ENCODE data around the gene SLC9B1. TPM values are rescaled to one million over a fixed set of nuclear protein-coding genes. Genes with fewer than 3 reads are reported as not detected.

The SLC9B1 gene
- total and polyA plus RNA-seq, 2 experiments from 2014 or later = 0.51 TPM; not detected in 1

DNA sequence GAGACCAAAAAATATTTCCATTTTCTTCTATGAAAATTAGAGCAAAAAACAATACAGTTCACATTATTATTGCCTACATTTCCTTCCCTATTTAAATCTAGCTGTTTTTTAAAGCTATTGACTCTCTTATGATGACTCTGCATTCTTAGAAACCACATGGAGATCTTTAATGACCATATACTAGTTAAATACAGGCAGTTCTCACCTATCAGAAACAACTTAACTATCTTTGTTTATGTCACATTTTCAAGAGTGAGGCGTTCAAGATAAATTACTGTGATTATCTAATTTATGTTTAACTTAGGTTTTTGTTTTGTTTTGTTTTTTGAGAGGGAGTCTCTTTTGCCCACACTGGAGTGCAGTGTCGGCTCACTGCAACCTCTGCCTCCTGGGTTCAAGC is 147.7 kb downstream of the SLC9B1 start:
- Histone ChIP-seq H3K27ac (no peak overlapping the region), H3K9me2 (ENCODE audit: insufficient read depth) (no peaks in the 10 kb centered on the region; the same call in 1 of the 2 replicates), H2AFZ (no peak overlapping the region), H3K36me3 (ENCODE audit: low read depth) (0 out of 2 replicates have a peak, but pooled peaks cover 3% of the 10 kb centered on the region), H3K9me3 (ENCODE audit: low read depth) (no peaks in the 10 kb centered on the region), H3K9ac (no peak overlapping the region), H3K4me2 (ENCODE audit: unreplicated experiment) (no peak overlapping the region), H4K20me1 (ENCODE audit: insufficient read depth) (no peaks in the 10 kb centered on the region; the same call in 1 of the 2 replicates), H3K27me3 (replicated peaks; ENCODE audit: insufficient read depth) (no peaks in the 10 kb centered on the region), H3K79me2 (ENCODE audit: insufficient read depth) (peaks cover 87% of the 10 kb centered on the region), H3K4me3 (no peak overlapping the region), H3F3A (ENCODE audit: insufficient read depth) (0 out of 2 replicates have a peak, but pooled peaks cover 13% of the 10 kb centered on the region), H3K4me1 (ENCODE audit: insufficient read depth) (peaks cover 17% of the 10 kb centered on the region)
- in situ Hi-C loops (cut with MboI) = no loop called here
- DNase-seq = no peak
- TF ChIP-seq EZH2 (IDR thresholded peaks at IDR 0.05; ENCODE audit: insufficient read depth, poor library complexity, severe bottlenecking) (no peak), EZH2phosphoT487 (IDR thresholded peaks at IDR 0.05; ENCODE audit: insufficient read depth, low read depth) (no peak)
- 99% methylated on average over 2 of the region's 2 CpGs for WGBS, 2 experiments (ENCODE audit: low coverage in 1 of 2, low lambda C conversion rate in 2 of 2, missing lambda C conversion rate in 2 of 2)

DNA sequence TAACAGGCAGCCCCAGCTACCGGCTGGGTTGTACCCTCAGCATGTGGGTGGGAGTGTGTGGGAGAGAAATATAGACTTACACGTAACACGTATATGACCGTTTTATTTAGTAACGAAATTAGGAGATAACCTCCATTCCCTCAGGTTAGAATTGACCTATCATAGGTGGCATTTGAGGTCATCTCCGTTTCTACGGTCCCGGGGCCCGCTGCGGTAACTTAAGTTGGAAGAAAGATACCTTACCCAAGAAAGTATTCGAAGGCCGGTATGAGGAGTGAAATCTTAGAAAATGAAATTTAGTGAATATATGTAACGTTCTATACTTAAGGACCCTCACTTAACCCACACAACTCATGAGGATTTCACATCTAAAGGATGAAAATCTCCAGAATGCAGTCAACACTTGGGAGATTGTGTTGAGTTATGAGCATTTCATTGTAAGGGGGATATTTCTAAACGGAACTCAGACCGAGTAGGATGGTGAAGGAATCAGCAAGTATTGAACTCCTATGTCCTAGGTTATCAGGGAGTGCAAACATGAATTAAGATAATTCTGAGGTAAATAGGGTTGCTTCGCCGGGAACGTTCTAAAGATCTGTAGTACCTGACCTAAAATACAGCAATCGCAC is 149.8 kb downstream of the SLC9B1 start:
- 0 out of 2 replicates have a peak, but pooled peaks cover 3% of the 10 kb centered on the region for H3K36me3 ChIP-seq (ENCODE audit: low read depth)
- H3K9me3 ChIP-seq (ENCODE audit: low read depth) = no peaks in the 10 kb centered on the region
- H3K9ac ChIP-seq = peak overlapping the region; percentile 95
- in situ Hi-C loops (cut with MboI) = no loop called here
- peak overlapping the region; percentile 97 for H3K27ac ChIP-seq
- H3K27me3 ChIP-seq (replicated peaks; ENCODE audit: insufficient read depth) = no peaks in the 10 kb centered on the region
- peak overlapping the region; percentile 92 for H3K4me3 ChIP-seq
- H3K79me2 ChIP-seq (ENCODE audit: insufficient read depth) = peaks cover 85% of the 10 kb centered on the region
- WGBS, 2 experiments (ENCODE audit: low coverage in 1 of 2, low lambda C conversion rate in 2 of 2, missing lambda C conversion rate in 2 of 2) = 13 to 14% methylated on average over 19 of the region's 19 CpGs
- H2AFZ ChIP-seq = peak overlapping the region; percentile 90
- peaks cover 17% of the 10 kb centered on the region for H3K4me1 ChIP-seq (ENCODE audit: insufficient read depth)
- no peaks in the 10 kb centered on the region for H3K9me2 ChIP-seq (ENCODE audit: insufficient read depth)
- no peak for DNase-seq
- TF ChIP-seq EZH2phosphoT487 (IDR thresholded peaks at IDR 0.05; ENCODE audit: insufficient read depth, low read depth) (no peak), EZH2 (IDR thresholded peaks at IDR 0.05; ENCODE audit: insufficient read depth, poor library complexity, severe bottlenecking) (no peak)
- H3F3A ChIP-seq (ENCODE audit: insufficient read depth) = 0 out of 2 replicates have a peak, but pooled peaks cover 13% of the 10 kb centered on the region
- peak overlapping the region; percentile 98 for H3K4me2 ChIP-seq (ENCODE audit: unreplicated experiment)
- H4K20me1 ChIP-seq (ENCODE audit: insufficient read depth) = no peaks in the 10 kb centered on the region

DNA sequence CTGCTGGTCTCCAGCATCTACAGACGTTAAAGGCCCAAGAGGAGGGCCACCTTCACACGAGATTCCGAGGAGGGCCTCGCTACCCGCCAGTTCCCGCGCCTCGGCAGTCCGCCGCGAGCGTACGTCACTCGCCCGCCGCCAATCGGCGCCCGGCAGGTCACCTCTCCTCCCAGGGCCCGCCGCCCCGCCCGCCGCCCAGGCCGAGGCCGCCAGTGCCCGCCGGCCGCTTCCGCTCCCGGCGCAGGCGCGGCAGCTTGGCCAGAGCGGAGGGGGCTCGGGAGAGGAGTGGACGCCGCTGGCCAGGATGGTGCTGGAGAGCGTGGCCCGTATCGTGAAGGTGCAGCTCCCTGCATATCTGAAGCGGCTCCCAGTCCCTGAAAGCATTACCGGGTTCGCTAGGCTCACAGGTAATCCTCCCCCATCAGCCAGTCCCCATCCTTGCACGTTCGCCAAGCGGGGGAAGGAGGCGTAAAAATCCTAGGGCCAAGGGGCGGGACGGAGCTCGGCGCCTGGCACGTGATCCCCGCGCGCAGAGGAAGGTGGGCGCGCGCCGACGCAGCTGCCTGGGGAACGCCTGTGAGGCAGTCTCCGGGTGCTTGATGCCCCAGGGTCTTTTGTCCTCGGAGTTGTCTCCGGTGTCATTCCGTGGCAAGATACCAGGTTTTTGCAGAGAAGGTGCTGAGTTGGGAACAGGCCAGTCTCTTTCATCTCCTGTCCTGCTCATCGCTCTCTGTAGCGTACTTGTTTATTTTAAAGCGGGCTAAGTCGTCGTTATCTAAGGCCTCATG is 150.5 kb downstream of the SLC9B1 start, which contains the start of gene CISD2:
CISD2 (plus strand) TSS at position 212 of the 788 bp plus-strand sequence; CDS start at position 305, 93 bp downstream.
- DNase-seq = peak; percentile 97
- Histone ChIP-seq H3K27me3 (replicated peaks; ENCODE audit: insufficient read depth) (no peaks in the 10 kb centered on the region), H2AFZ (peak within 1 kb of the TSS; percentile 90), H3K9me3 (ENCODE audit: low read depth) (no peaks in the 10 kb centered on the region), H3K4me1 (ENCODE audit: insufficient read depth) (peaks cover 17% of the 10 kb centered on the region), H3K4me3 (peak within 1 kb of the TSS; percentile 92), H3K36me3 (ENCODE audit: low read depth) (0 out of 2 replicates have a peak, but pooled peaks cover 3% of the 10 kb centered on the region), H3K9ac (peak within 1 kb of the TSS; percentile 95), H3K4me2 (ENCODE audit: unreplicated experiment) (peak within 1 kb of the TSS; percentile 98), H4K20me1 (ENCODE audit: insufficient read depth) (no peaks in the 10 kb centered on the region), H3K79me2 (ENCODE audit: insufficient read depth) (peaks cover 85% of the 10 kb centered on the region), H3K9me2 (ENCODE audit: insufficient read depth) (no peaks in the 10 kb centered on the region), H3F3A (ENCODE audit: insufficient read depth) (0 out of 2 replicates have a peak, but pooled peaks cover 13% of the 10 kb centered on the region), H3K27ac (peak within 1 kb of the TSS; percentile 97)
- in situ Hi-C loops (cut with MboI) = no loop called here
- 1 to 2% methylated on average over 61 to 68 of the region's 71 CpGs for WGBS, 2 experiments (ENCODE audit: low coverage in 1 of 2, low lambda C conversion rate in 2 of 2, missing lambda C conversion rate in 2 of 2)
- TF ChIP-seq EZH2phosphoT487 (IDR thresholded peaks at IDR 0.05; ENCODE audit: insufficient read depth, low read depth) (no peak), EZH2 (IDR thresholded peaks at IDR 0.05; ENCODE audit: insufficient read depth, poor library complexity, severe bottlenecking) (no peak)

- peaks cover 85% of the 10 kb centered on the region for H3K79me2 ChIP-seq (ENCODE audit: insufficient read depth)
- peak overlapping the region; percentile 92 for H3K4me3 ChIP-seq
- no peak for DNase-seq
- H3K9me3 ChIP-seq (ENCODE audit: low read depth) = no peaks in the 10 kb centered on the region
- no peaks in the 10 kb centered on the region for H3K9me2 ChIP-seq (ENCODE audit: insufficient read depth)
- WGBS, 2 experiments (ENCODE audit: low coverage in 1 of 2, low lambda C conversion rate in 2 of 2, missing lambda C conversion rate in 2 of 2) = 4 to 6% methylated on average over 22 to 23 of the region's 23 CpGs
- peak overlapping the region; percentile 82 for H3K4me2 ChIP-seq (ENCODE audit: unreplicated experiment)
- peaks cover 17% of the 10 kb centered on the region for H3K4me1 ChIP-seq (ENCODE audit: insufficient read depth)
- H3F3A ChIP-seq (ENCODE audit: insufficient read depth) = 0 out of 2 replicates have a peak, but pooled peaks cover 13% of the 10 kb centered on the region
- H3K36me3 ChIP-seq (ENCODE audit: low read depth) = 0 out of 2 replicates have a peak, but pooled peaks cover 3% of the 10 kb centered on the region
- H3K9ac ChIP-seq = peak overlapping the region; percentile 95
- peak overlapping the region; percentile 90 for H2AFZ ChIP-seq
- in situ Hi-C loops (cut with MboI) = no loop called here
- H3K27ac ChIP-seq = peak overlapping the region; percentile 97
- no peak for TF ChIP-seq EZH2 (IDR thresholded peaks at IDR 0.05; ENCODE audit: insufficient read depth, poor library complexity, severe bottlenecking)
- TF ChIP-seq EZH2phosphoT487 (IDR thresholded peaks at IDR 0.05; ENCODE audit: insufficient read depth, low read depth) = no peak
- no peaks in the 10 kb centered on the region for H4K20me1 ChIP-seq (ENCODE audit: insufficient read depth)
- no peaks in the 10 kb centered on the region for H3K27me3 ChIP-seq (replicated peaks; ENCODE audit: insufficient read depth)
These were observed 151.2 kb downstream of the SLC9B1 start for GRCh38 chr4:102868153-102868780.
